ENCODE measurements around the gene NFE2.

DNA sequence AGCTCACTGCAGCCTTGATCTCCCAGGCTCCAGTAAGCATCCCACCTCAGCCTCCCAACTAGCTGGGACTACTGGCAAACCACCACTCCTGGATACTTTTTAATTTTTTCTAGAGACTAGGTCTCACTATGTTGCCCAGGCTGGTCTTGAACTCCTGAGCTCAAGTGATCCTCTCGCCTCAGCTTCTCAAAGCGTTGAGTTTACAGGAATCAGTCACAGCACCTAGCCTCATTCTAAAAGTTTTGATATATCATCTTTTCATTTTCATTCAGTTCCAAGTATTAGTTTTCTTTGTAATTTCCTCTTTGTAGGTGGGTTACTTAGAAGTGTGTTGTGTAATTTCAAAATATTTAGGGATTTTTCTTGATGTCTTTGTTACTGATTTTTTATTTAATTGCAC, 30.5 kb downstream of the NFE2 start:
- TF ChIP-seq, protein P1, sequence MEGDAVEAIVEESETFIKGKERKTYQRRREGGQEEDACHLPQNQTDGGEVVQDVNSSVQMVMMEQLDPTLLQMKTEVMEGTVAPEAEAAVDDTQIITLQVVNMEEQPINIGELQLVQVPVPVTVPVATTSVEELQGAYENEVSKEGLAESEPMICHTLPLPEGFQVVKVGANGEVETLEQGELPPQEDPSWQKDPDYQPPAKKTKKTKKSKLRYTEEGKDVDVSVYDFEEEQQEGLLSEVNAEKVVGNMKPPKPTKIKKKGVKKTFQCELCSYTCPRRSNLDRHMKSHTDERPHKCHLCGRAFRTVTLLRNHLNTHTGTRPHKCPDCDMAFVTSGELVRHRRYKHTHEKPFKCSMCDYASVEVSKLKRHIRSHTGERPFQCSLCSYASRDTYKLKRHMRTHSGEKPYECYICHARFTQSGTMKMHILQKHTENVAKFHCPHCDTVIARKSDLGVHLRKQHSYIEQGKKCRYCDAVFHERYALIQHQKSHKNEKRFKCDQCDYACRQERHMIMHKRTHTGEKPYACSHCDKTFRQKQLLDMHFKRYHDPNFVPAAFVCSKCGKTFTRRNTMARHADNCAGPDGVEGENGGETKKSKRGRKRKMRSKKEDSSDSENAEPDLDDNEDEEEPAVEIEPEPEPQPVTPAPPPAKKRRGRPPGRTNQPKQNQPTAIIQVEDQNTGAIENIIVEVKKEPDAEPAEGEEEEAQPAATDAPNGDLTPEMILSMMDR (IDR thresholded peaks at IDR 0.05), result no peak
- TF ChIP-seq EP300 (IDR thresholded peaks at IDR 0.05) (no peak), POLR2AphosphoS5 (IDR thresholded peaks at IDR 0.05) (no peak), POLR2A (IDR thresholded peaks at IDR 0.05) (no peak)
